Measurements from ENCODE around the gene PDIA6.
"Not testable (repeated sequence)": the region's sequence is repeated elsewhere in the genome, so short reads cannot be mapped to it uniquely, and the experiment has no call there.

- TF ChIP-seq, protein P1, sequence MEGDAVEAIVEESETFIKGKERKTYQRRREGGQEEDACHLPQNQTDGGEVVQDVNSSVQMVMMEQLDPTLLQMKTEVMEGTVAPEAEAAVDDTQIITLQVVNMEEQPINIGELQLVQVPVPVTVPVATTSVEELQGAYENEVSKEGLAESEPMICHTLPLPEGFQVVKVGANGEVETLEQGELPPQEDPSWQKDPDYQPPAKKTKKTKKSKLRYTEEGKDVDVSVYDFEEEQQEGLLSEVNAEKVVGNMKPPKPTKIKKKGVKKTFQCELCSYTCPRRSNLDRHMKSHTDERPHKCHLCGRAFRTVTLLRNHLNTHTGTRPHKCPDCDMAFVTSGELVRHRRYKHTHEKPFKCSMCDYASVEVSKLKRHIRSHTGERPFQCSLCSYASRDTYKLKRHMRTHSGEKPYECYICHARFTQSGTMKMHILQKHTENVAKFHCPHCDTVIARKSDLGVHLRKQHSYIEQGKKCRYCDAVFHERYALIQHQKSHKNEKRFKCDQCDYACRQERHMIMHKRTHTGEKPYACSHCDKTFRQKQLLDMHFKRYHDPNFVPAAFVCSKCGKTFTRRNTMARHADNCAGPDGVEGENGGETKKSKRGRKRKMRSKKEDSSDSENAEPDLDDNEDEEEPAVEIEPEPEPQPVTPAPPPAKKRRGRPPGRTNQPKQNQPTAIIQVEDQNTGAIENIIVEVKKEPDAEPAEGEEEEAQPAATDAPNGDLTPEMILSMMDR (conservative IDR thresholded peaks at IDR 0.05; ENCODE audit: low read depth, low read length), result not testable (repeated sequence)
- not testable (repeated sequence) for TF ChIP-seq EZH2 (IDR thresholded peaks at IDR 0.05; ENCODE audit: borderline replicate concordance, low read depth, low read length, poor library complexity, severe bottlenecking)
These were observed 5.7 kb upstream of the PDIA6 start for GRCh38 chr2:10818305-10818704.

Data from A673 (cell line).